DND-41 (cell line): Measurements from ENCODE around the gene HBG2.

Source experiments
- EZH2 ChIP-seq: IDR thresholded peaks from 3 replicates; pipeline ENCODE4 v1.6.1; 2012; ENCODE audit warnings: borderline replicate concordance, low read depth, mild to moderate bottlenecking, moderate library complexity, low read length, inconsistent platforms; ENCODE audit not compliant: severe bottlenecking
- TF ChIP-seq, protein P1 (sequence below): IDR thresholded peaks from 2 replicates; pipeline ENCODE4 v1.5.1; 2012; ENCODE audit warnings: borderline replicate concordance, low read length, moderate library complexity, mild to moderate bottlenecking; ENCODE audit not compliant: poor library complexity, severe bottlenecking; ENCODE audit errors: extremely low read depth

DNA sequence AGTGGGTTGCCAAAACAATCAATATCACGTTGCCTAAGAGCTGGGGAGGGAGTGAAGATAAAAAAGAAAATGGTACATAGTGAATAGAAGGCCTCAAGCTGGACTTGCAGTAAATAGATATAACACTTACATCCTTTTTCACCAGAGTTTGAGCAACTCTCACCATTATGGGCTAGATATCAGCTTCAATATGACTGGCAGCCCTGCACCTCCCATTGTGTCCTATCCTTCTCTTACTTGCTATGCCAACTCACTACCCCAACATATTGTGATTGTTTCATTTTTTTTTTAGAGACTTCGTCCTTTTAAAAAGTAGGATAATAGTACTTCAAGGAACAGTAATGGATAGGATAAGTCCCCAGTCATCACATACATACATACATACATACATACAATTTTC, 12.4 kb downstream of the HBG2 start:
- TF ChIP-seq, protein P1, sequence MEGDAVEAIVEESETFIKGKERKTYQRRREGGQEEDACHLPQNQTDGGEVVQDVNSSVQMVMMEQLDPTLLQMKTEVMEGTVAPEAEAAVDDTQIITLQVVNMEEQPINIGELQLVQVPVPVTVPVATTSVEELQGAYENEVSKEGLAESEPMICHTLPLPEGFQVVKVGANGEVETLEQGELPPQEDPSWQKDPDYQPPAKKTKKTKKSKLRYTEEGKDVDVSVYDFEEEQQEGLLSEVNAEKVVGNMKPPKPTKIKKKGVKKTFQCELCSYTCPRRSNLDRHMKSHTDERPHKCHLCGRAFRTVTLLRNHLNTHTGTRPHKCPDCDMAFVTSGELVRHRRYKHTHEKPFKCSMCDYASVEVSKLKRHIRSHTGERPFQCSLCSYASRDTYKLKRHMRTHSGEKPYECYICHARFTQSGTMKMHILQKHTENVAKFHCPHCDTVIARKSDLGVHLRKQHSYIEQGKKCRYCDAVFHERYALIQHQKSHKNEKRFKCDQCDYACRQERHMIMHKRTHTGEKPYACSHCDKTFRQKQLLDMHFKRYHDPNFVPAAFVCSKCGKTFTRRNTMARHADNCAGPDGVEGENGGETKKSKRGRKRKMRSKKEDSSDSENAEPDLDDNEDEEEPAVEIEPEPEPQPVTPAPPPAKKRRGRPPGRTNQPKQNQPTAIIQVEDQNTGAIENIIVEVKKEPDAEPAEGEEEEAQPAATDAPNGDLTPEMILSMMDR, result no peak
- no peak for TF ChIP-seq EZH2
